Heart left ventricle (tissue), 13 donors: ENCODE results near the gene CD83.

Experiments
- CTCF ChIP-seq, 12 donors: fragments of 200-600 bp; sonication (generic) in 4 of 12; IDR thresholded peaks; one replicate each; pipeline versions ENCODE4 v1.5.0 to v1.8.0; 2018 to 2022; ENCODE audit warnings: antibody characterized with exemption in 12 of 12, mild to moderate bottlenecking in 5 of 12
- POLR2A ChIP-seq, 2 donors: fragments of 450-650 bp; IDR thresholded peaks; one replicate each; pipeline ENCODE4 v1.6.1; 2017; ENCODE audit warnings: antibody characterized with exemption in 2 of 2, mild to moderate bottlenecking in 2 of 2, moderate library complexity in 2 of 2
- donor health status: ischemic (EF 13 %, LVEDD 7.1; RV severe dilation, severe dysfunction).
- donor health status: DM: no; HTN: yes; CAD: no.
- donor health status: DM: no; HTN: no; CAD: no.
- donor health status: ischemic (EF 25% LVEDD 6.9; RV normal size, moderate dysfunction).
- donor health status: ischemic (EF 25% LVEDD 5.7; RV mildly dilated, moderate dysfunction).
- donor health status: ischemic (EF 35%, LVEDD 5.7; RV mildly dilated, moderate dysfunction).
- donor health status: nonischemic (EF 11% LVEDD 7.7; RV severe dilation, severe dysfunction).
- donor health status: DM: yes; HTN: yes; CAD: no.
- donor health status: PGD.
- donor health status: ischemic (EF 29% LVEDD 5.4; RV normal size, mild dysfunction).
- donor health status: nonischemic (EF 23%, LVEDD 6.1; RV moderate dilation, normal function).

- TF ChIP-seq CTCF (IDR thresholded peaks at IDR 0.05) (no peak), POLR2A (IDR thresholded peaks at IDR 0.05) (no peak)
Measured at GRCh38 chr6:14118091-14118439, 493 bp downstream of the CD83 start.
